ENCODE measurements around the gene SLC12A7.

SLC12A7 gene

GRCh38 chr5:1125030-1125357, 13.1 kb upstream of the SLC12A7 start:
- DNase-seq (ENCODE audit: low read depth in 2 of 2): no peak

DNA sequence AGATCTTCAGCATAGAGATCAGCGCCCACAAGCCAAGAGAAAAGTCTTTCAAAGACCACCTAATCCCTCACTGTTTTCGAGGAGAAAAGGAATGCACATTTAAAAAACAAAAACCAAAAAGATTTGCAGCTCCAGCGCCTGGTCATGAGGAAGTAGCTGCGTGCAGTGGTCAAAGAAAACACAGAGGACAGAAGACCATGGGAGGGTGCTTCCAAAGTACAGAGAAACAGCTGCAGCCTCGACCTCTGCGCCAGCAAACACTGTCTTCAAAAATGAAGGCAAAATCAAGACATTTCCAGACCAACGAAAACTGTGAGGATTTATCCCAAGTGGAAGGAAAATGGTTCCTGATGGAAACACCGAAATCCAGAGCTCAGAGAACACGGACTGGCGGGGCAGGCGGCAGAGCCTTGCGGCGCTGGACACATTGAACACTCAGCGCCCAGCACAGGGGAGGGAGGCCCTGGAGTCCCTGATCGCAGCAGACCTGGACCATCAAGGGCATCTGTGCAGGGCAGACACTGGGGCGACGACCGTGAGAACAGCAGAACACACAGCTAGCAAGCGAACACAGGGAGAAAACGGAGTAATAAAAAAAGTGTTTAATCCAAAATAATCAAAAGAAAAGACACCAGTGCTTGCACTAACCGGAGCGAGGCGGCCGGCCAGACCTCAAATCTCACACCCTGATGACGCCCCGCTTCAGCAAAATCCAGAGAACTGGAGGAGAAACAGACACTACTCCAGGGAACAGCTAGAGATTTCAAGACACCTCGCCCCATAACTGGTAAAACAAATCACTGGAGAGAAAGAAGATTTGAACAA, 12.6 kb upstream of the SLC12A7 start:
- no peak for DNase-seq (ENCODE audit: low read depth in 2 of 2)

- DNase-seq (ENCODE audit: low read depth in 2 of 2): no peak
These were observed 11.7 kb upstream of the SLC12A7 start for GRCh38 chr5:1123418-1124147.

DNA sequence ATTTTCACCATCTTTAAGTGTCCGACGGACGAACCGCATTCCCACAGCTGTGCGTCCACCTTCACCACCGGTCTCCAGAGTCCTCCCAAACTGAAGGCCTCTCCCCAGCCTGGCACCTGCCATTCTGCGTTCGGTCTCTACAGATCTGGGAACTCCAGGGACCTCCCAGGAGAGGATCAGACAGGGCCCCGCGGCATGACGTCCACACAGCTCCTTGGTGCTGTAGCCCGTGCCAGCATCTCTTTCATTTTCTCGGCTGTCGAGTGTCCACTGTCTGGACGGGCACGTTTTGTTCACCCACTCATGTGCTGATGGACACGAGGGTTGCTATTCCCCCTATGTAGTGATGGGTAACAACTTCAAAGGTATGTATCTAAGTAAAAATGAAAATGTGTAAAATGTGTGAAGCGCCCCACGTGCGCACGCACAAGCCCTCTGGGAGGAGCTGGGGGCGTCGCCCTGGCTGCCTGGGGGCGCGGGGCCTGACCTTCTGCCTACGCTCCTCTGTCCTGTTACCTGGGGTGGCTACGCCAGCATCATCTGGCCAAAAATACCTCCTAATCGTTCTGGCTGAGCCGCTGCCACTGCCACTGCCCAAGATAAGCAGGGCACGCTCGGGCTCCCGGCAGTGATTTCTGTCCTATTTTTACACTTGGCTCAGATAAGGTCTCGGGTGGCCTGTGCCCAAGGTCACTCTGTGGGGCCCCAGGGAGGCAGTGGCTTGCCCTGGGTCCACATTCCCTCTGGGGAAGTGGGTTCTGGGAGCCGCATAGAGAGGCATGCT, 10.8 kb upstream of the SLC12A7 start:
- no peak for DNase-seq (ENCODE audit: low read depth in 2 of 2)

DNA sequence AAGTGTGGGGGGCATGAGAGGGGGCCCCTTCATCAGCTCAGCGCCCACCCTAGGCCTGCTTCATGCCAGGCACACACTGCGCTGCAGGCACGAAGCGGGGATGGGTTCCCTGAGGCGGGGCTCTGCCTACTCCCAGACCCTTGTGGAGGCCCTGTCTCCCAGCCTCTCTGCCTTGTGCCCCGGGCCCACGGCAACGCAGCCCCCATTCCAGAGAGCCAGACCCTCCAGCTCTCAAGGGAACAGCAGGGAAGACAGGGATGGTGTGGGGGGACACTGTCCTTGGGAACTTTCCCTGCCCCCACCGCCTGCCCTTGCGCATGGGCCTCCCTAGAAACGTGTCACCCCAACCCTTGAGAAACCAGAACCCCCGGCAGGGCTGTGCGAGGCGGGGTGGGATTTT, 10.0 kb upstream of the SLC12A7 start:
- DNase-seq (ENCODE audit: low read depth in 2 of 2): no peak

GRCh38 chr5:1121044-1121443, 9.2 kb upstream of the SLC12A7 start:
- no peak for DNase-seq (ENCODE audit: low read depth in 2 of 2)

- no peak for DNase-seq (ENCODE audit: low read depth in 2 of 2)
These were observed 8.6 kb upstream of the SLC12A7 start for GRCh38 chr5:1120236-1120999.

- DNase-seq (ENCODE audit: low read depth in 2 of 2): no peak
These were observed 7.5 kb upstream of the SLC12A7 start for GRCh38 chr5:1119312-1119831.

DNA sequence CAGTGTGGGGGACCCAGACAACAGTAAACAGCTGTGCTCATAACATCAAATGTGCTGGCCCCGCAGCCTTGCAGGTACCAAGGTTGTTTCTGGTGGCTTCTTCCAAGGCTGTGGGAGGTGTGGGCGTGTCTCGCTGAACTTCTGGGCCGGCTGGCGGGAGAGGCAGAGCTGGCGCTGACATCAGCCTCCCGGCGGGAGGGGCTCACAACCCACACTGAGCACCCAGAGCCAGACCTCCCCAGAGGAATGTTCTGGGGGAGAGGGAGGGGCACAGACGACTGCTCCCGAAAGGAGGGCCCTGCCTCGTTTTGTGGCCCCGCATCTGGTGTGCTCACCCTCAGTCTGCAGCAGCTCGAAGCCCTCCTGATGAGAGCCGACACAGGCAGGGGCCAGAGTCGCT, 6.9 kb upstream of the SLC12A7 start:
- DNase-seq (ENCODE audit: low read depth in 2 of 2): no peak

DNA sequence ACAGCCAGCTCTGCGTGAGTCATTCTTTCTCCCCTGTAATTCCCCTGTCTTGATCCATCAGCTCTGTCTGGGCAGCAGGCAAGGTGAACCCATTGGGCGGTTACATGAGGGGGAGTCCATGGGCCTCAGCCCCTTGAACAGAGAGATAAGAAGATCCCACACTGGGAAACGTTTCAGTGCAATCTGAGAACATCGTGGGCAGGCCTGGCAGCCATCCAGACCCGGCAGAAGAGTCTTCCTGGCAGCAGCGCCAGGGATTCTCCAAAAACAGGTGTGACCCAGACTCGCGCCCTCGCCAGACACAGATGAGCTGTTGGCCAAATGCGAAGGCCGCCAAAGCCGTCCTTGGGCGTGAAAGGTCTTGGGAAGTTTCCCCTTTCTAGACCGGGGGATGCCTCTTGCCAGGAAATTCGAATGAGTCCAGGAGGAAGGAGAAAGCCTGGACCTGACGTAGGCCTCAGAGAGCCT, 6.4 kb upstream of the SLC12A7 start:
- DNase-seq (ENCODE audit: low read depth in 2 of 2): no peak

DNA sequence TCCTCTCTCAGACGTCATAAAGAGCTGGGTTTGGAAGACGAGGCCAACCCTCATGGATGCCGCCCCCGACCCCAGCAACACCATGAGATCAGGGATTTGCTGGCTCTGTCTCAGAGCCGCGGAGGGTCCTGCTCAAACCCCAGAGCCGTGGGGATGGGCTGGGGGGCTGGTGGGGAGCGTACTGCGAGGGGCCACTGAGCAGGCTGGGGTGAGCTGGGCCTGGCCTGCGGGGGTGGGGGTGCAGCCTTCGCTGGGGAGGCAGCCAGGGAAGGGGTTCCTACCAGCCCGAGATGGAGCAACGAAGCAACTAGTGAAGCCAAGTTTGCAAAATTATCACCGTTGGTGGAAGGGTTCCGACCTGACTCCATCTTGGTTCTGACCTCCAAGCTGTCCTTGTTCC, 5.1 kb upstream of the SLC12A7 start:
- no peak for DNase-seq (ENCODE audit: low read depth in 2 of 2)

DNA sequence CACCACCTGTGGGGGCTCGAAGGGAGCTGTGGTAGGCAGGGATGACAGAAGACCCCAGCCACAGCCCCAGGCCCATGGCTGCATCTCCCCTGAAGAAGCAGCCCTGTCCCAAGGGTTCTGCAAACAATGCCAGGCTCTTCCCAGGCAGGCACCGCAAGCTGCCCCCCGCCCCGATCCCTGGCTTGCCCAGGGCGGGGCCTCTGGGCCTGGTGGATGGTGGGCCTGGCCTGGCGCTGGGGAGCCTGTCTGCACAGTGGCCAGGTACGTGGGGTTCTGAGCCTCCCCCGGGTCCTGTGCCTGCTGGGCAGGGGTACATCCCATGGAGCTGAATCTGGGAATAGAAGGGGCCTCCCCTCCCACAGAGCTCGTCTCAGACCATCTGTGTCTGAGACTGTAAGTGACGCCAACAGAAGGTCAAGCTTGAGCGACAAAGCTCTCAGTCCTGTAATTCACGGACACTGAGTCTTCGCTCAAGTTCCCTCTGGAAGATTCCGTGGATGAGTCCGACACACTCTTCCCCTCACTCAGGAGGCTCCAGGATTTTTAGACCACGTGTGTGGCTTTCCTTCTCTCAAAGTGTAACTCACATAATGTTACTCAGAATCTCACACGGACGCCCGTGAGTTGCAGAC, 4.4 kb upstream of the SLC12A7 start:
- DNase-seq (ENCODE audit: low read depth in 2 of 2): no peak

- no peak for DNase-seq (ENCODE audit: low read depth in 2 of 2)
These were observed 3.4 kb upstream of the SLC12A7 start for GRCh38 chr5:1115123-1115815.

- DNase-seq (ENCODE audit: low read depth in 2 of 2): no peak
These were observed 2.1 kb upstream of the SLC12A7 start for GRCh38 chr5:1113805-1114586.

- DNase-seq (ENCODE audit: low read depth in 2 of 2): no peak
These were observed 1.4 kb upstream of the SLC12A7 start for GRCh38 chr5:1113332-1113690.

GRCh38 chr5:1112596-1113331, 901 bp upstream of the SLC12A7 start:
- DNase-seq (ENCODE audit: low read depth in 2 of 2): no peak

- DNase-seq (ENCODE audit: low read depth in 2 of 2): no peak
These were observed 579 bp downstream of the SLC12A7 start for GRCh38 chr5:1111241-1111726.

DNA sequence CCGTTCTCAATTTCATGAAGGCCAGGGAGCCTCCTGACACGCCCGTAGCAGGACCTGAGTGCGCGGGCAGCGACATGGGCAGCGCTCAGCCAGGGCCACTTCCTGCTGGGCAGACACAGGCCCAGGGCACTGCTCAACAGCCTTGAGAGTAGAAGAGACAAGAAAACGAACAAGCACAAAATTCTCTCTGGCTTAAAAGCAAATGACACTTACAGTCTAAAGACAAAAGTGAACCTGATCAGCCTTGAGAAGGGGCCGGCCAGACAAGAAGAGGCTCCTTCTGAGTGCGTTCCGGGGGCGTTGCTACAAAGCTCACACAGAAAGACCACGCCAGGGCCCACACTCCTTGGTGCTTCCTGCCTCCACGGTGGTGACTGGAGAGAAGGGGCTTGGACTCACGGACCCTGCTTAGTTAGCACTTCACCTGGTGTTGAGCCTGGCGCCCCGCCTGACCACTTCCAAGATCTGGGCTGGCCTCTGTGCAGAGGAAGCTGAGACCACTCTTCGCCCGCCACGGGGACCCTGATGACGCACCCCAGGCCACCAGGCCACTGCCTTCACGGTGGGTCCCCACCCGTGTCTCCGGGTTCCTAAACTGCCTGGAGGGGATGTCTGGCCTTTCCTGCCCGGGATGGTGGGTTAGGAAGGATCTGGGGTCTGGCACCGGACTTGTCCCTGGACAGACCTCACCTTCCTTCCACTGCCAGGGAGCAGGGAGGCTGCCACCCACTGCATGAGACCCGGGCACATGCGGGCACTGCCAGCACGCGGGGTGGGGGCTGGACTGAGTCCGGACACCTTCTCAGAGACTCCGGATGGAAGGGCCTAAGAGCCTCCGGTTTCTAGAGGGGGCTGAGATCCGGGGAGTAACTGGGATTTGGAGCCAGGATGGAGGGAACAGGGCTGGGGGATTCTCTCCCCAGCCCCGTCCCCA, 1.3 kb downstream of the SLC12A7 start:
- DNase-seq (ENCODE audit: low read depth in 2 of 2): no peak
